GM12872 (cell line): Measurements from ENCODE around the gene FAM120A.

Experiments
- CTCF ChIP-seq: IDR thresholded peaks from 3 replicates; pipeline ENCODE4 v1.5.1; 2011; ENCODE audit warnings: low read depth, mild to moderate bottlenecking, low read length, moderate library complexity; ENCODE audit not compliant: insufficient read depth

Gene FAM120A

DNA sequence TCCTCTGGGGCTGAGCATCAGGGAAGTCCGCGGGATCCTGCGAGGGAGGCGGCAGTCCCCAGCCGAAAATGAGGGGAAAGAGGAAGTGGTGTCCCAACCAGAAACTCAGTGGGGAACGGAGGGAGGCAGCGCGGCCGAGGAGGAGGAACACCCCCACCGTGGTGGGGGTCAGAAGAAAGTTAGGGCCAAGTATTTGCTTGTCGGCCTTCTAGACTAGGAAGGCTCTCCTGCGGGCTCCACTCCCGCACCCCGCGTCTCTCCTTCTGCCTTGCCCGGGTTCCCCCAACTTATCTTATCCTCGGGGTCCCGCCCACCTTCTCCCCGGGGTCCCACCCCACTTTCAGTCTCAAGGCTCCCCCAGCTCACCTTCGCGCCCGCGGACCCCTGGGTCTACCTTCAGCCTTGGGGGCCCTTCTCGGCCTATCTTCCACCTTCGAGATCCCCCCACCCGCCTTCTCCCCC lies 124.3 kb downstream of the FAM120A start:
- TF ChIP-seq CTCF = no peak

- TF ChIP-seq CTCF = no peak
These were observed 125.0 kb downstream of the FAM120A start, which contains the start of gene PHF2 for GRCh38 chr9:93576258-93577077. PHF2 (plus strand) TSS chr9:93576584; CDS start chr9:93576774, 190 bp downstream.

DNA sequence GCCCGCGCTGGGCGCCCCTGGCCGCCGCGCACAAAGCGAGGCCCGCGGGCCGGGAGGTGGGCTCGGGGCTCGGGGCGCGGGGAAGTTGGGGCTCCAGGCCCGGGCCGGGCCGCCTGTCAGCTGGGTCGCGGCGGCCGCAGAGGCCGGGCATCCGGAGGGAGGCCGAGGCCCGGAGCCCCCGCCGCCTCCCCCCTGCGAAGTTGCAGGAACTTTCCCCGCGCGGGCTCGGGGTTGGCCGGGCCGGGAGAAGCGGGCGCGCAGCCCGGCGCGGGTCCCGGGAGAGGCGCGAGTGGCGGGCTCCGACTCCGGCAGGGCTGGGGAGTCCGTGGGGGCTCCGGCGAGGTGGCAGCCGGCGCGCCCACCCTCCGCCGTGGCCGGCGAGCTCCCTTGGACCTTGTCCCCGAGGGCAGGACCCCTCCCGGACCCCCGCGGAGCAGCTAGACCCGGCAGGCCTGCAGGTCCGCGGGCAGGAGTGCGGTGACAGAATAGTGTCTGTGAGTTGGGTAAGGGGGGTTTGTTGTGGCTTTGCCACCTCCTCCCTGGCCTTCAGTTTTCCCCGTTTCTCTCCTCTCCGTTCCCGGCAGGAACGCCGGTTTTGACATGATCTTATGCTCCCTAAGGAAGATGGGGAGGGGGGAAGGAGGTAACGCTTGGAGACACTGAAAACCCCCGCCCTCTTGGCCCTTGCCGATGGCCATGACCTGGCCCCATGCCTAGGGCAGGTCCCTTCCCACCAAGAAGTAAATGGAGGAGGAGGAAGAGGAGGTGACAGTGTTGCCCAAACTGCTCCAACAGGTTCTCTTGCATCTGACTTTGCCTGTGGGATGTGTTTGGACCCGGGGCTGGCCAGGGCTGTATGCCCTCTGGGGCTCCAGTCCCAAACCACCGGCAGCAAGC lies 125.8 kb downstream of the FAM120A start:
- TF ChIP-seq CTCF = no peak

- TF ChIP-seq CTCF = no peak
These were observed 126.6 kb downstream of the FAM120A start for GRCh38 chr9:93577975-93578682.

GRCh38 chr9:93578844-93579243 lies 127.4 kb downstream of the FAM120A start:
- TF ChIP-seq CTCF = no peak

DNA sequence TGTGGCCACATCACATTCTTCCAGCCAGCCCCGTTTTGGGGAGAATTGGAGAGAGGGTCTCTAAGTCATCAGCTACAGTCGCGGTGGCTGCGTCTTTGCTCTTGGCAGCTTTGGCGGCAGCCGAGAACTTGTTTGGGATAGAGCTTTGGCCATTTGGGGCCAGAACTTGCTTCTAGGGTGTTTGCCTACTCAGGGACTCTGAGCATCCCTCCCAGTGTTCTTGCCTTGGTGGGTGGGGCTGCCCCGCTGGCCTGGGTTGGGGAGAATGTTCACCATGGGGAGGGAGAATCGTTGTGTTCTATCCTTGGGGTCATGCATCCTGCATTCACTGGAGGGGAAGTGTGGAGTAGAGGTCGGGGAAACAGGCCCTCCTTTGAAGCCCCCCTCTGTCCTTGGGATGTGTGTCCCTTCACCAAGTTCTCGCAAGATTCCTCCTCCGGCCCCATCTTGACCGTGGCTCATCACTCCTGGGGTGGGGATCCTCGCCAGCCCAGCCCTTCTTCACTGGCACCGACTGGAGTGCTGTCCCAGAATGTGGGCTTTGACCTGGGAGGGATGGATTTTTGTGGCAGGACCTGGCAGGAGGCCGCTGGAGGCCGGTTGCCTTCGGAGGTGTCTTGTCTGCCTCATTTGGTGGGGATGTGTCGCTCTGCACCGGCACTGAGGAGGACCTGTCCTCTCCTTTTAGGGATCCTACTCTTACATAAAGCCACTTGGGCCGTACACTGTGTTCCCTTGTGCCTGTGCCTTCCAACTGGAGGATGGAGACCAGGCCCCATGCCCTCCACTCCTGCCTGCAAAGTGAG lies 128.4 kb downstream of the FAM120A start:
- TF ChIP-seq CTCF = no peak
